GM18873 (cell line): Measurements from ENCODE around the gene FBN1.
A peak's percentile ranks its signal among the peaks of the same experiment; 100 is the strongest.

Experiments used
- ATAC-seq: cut with Tn5 transposase; IDR thresholded peaks from one replicate; pipeline ENCODE4 v1.9.1; 2021; ENCODE audit warnings: mild to moderate bottlenecking, moderate library complexity, moderate number of reproducible peaks; ENCODE audit not compliant: unreplicated experiment, low FRiP score

The FBN1 gene

DNA sequence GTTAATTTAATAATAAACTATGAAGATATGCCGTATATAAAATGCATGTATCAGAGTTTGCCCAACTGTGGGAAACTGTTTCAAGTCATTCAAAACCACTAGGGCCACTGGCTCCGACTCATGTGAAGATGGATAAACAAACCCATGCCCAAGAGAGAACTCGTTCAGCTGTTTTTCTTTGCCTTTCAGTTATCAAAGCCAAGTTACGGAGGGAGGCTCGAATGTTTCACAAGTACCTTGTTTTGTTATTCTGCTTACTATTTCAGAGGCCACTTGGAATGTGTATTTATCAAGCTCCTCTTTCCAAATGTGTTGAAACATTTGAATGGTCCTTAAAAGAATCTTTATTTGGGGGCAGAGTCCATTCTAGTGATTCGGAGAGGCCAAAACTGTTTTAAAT lies 232.2 kb downstream of the FBN1 start:
- no peak for ATAC-seq

DNA sequence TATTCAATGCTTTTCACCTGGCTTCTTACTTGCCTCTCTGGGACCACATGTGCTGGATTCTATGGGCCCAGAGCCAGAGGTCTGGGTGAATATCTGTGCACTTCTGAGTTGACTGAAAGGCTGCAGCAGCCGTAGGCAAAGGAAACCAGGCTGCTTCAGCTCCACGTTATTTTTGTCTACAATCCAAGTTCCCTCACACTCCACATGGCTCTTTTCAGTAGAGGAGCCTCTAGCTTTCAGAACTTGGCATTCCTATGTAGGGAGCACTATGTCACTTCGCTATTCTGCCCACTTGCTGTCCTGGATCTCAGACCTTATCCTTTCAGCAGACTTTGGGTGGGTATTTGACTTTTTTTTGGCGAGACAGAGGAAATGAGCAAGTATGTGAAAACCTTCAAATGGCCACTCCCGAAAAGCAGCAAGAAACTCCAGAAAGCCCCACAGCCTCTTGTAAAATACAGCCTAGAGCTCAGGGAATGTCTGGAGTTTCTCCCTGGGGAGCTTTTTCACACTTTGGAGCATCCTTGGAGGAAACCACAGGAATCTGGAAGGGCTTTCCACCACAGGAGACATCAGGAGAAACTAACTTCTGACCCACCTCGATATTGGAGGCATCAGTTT lies 233.4 kb downstream of the FBN1 start:
- no peak for ATAC-seq

- no peak for ATAC-seq
These were observed 235.9 kb downstream of the FBN1 start for GRCh38 chr15:48409623-48410022.

DNA sequence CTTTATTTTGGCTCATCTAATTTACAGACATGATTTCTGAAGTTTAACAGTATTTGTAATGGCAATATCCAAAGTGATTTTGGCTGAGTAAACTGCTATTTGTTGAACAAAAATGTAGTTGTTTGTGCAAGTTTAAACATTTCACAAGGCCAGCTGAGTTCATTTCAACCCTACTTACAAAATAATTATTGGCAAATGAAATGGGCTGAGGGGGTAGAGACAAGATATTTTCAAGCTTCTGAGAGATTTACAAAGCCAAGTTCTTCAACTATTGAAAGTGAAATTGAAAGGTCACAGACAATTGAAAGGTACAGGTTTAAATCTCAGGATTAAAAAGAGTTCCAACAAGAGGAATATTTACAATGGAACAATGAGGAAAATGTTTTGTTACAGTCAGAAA lies 237.2 kb downstream of the FBN1 start:
- ATAC-seq = no peak

- no peak for ATAC-seq
These were observed 237.9 kb downstream of the FBN1 start for GRCh38 chr15:48407646-48408045.

DNA sequence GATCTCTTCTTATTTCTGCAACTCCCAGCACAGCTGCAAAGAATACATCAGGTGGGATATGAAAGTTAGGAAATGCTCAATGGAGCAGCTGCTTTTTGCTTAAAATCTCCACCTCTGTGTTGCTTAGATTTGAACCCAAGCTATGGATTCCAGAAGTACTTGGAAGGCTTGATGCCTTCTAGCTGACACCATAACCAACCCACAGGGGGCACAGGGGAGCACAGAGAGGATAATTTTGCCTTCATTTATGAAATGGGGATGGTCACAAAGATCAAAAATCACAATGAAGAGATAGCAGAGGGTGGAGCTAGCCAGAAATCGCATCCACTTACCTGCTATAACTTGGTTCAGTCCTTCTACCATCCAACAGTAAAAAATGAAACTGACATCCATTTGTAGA lies 238.6 kb downstream of the FBN1 start:
- ATAC-seq = no peak

- no peak for ATAC-seq
These were observed 239.1 kb downstream of the FBN1 start for GRCh38 chr15:48406266-48406891.

DNA sequence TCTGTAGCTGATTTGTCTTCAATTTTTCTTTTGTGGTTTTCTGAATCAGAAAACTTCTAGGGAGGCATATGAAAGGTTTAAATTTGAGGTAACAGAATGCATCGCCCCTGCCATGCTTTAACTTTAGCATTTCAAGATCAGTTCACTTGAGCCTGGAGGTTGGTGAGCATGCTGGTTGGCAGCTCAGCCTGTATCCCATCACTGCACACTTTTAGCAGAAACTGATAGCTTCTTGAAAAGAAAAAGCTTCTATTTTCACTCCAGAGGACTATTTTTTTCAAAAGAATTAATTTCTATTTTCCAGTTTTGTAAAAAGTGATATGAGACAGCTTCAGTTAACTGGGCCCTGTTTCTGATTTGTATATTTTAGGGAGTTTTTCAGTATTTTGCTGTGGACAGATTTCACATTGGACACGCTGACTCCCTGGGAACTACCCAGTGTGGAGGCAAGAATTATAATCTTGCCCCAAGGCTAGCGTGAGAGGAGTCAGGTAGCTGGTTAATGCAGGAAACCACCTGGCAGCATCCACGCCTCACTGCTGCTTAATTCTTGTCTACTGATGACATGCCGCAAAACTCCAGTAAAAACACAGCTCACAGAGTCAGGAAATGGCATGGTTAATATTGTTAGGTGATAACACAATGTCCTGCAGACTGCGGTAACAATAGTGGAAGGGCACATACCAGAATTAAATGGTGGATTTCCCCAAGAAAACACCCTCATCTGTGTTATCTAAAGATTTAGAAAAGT lies 242.9 kb downstream of the FBN1 start:
- ATAC-seq = peak; percentile 52

GRCh38 chr15:48400086-48400485 lies 245.4 kb downstream of the FBN1 start:
- no peak for ATAC-seq

- ATAC-seq = no peak
These were observed 247.7 kb downstream of the FBN1 start for GRCh38 chr15:48397841-48398240.

- no peak for ATAC-seq
These were observed 249.5 kb downstream of the FBN1 start for GRCh38 chr15:48396020-48396419.

GRCh38 chr15:48395521-48396011 lies 249.9 kb downstream of the FBN1 start:
- ATAC-seq = no peak

- ATAC-seq = no peak
These were observed 250.5 kb downstream of the FBN1 start for GRCh38 chr15:48394970-48395369.

DNA sequence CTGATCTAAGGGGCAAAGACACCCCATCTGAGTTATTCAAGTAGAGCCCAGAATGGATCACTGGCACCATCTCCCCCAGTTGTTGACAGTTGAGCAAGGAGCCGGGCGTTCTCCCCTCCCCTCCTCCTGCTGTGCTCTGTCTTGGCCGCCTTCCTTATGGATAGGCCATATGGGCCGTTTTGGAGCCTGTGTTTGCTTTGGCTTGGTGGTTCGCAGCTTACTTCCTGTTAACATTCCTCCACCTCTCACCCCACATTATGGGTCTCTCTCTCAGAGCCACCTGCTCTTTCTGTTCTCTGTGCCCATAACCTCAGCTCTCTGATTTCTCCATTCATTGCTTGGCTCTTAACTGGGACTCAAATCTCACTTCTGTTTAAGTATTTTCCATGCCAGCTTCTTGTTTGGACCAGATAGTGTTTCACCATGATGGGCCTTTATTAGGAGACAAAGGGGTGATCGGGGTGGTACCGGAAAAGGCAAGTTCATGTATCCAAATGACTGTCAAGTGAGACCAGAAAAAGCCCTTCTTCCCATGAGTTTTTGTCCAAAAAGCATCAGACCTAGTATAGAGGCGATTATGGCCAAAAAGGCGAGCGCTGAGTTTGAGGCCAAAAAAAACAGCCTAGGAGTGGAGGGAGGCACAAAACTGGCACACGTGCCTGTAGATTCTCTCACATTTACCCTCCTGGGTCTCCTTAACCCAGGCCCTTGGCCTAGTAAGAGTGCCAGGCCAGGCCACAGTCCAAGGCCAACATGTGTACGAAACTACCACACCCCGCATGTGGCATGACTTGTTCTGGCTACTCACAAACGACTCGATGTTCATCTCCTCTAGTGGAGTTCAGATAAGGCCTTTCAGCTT lies 251.6 kb downstream of the FBN1 start:
- no peak for ATAC-seq

GRCh38 chr15:48392356-48392755 lies 253.2 kb downstream of the FBN1 start:
- no peak for ATAC-seq

- no peak for ATAC-seq
These were observed 253.6 kb downstream of the FBN1 start for GRCh38 chr15:48391950-48392349.

- no peak for ATAC-seq
These were observed 255.8 kb downstream of the FBN1 start for GRCh38 chr15:48389691-48390143.

DNA sequence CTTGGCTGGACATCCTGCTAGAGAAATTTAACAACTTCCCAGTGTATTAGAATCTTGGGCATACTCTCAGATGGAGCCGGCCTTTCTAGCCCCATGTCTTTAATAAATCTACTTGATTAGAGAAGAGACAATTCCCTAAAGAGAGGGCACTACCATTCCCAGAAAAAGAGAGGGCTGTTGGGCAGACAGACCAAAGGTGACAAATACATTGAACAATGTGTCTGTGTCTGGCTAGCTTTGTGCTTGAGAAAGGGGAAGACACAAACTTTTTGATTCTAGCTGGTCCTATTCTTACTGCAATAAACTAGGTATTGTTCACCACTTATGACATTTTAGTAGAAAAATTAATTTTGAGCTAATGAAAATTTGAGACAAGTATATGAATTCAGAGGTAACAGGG lies 256.6 kb downstream of the FBN1 start:
- ATAC-seq = no peak

- ATAC-seq = no peak
These were observed 257.3 kb downstream of the FBN1 start for GRCh38 chr15:48388016-48388851.
